ENCODE data around the gene CCDC117.
"Not testable (repeated sequence)": the region's sequence is repeated elsewhere in the genome, so short reads cannot be mapped to it uniquely, and the experiment has no call there.

Gene CCDC117, protein sequence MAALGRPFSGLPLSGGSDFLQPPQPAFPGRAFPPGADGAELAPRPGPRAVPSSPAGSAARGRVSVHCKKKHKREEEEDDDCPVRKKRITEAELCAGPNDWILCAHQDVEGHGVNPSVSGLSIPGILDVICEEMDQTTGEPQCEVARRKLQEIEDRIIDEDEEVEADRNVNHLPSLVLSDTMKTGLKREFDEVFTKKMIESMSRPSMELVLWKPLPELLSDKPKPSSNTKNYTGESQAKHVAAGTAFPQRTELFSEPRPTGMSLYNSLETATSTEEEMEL

DNA sequence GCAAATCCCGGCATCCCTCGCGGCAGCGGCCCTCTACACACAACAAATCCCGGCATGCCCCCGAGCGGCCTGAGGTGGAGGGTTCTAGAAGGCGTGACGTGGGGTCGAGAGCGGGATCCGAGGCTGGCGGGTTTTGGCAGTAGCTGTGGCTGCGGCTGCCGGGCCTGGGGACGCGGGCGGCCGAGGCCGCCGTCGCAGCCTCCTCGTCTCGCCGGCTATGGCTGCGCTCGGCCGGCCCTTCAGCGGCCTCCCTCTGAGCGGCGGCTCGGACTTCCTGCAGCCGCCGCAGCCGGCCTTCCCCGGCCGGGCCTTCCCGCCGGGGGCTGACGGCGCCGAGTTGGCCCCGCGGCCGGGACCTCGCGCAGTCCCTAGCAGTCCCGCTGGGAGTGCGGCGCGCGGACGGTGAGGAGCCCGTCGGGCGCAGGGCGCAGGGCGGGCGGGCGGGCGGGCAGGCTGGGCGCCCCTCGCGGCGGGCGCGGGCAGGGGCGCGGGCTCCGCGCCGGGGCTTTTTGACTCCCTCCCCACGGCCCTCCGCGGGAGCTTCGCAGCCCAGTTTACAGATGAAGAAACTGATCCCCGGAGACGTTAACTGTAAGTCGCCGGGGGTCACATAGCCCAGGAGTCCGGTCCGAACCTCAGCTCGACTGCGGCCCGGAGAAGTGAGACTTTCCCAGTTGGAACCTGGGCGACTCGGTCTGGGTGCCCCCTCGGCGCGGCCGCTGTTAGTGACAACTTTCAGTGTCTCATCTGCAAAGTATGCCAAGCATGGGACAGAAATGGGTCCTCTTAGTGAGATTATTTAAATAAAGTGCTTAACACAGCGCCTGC, at the start of gene CCDC117:
TSS of gene CCDC117 (plus strand) at position 63 of the 828 bp plus-strand sequence. CDS start at position 218, 155 bp downstream.
- DNase-seq, result peak; percentile 91

DNA sequence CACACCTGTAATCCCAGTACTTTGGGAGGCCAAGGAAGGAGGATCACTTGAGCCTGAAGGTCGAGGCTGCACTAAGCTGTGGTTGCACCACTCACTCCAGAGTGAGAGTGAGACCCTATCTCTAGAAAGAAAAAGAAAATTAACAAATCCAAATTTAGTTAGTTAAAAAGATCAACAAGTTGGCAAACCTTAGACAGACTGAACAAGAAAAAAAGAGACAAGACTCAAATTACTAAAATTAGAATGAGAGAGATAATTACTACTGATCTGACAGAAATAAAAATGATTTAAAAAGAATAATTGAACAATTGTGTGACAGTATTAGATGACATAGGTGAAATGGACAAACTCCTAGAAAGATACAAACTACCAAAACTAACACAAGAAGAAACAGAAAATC, 44.5 kb upstream of the CCDC117 start:
- DNase-seq, result no peak

DNA sequence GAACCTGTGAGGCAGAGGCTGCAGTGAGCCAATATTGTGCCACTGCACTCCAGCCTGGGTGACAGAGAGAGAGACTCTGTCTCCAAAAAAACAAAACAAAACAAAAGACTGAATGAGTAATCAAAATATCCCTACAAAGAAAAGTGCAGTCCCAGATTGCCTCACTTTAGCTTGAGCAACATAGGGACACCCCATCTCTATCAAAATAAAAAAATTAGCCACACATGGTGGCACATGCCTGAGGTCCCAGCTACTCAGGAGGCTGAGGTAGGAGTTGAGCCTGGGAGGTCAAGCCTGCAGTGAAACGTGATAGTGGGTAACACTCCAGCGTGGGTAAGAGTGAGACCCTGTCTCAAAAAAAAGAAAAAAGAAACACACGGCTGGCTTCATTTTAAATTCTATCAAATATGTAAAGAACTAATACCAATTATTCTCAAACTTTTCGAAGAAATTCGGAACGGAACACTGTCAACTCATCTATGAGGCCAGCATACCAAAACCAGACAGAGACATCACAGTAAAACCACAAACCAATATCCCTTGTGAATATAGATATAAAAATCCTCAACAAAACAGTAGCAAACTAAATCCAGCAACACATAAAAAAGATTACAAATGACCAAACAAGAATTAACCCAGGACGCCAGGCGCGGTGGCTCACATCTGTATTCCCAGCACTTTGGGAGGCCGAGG, 43.7 kb upstream of the CCDC117 start:
- no peak for DNase-seq

DNA sequence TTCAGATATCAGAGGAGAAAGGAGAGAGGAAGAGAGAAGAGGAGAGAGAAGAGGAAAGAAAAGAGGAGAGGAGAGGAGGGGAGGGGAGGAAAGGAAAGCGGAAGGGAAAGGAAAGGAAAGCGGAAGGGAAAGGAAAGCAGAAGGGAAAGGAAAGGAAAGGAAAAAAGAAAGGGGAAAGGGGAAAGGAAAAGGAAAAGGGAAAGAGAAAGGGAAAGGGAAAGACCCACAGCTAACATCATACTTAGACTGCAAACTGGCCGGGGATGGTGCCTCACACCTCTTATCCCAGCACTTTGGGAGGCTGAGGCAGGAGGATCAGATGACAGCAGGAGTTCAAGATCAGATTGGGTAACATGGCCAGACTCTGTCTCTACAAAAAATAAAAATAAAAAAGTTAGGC, 42.3 kb upstream of the CCDC117 start:
- no peak for DNase-seq

DNA sequence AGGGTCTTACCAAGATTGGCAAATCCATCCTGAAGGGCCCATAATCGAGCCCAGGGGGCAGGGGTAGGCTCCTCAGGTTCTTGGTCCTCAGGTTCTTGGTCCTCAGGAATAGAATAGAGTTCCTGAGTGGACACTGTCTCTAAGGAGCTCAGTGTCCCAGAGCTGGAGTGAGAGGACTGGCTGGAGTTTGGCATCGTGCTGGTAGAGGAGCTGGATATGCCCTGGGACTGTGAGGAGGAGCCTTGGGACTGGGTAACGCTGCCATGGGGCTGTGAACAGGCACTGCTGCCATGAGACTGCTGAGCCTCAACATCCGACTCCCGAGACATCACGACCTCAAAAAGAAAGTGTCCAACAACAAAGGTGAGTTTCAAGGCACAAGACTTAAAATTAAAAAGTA, 38.1 kb upstream of the CCDC117 start:
- DNase-seq, result no peak

DNA sequence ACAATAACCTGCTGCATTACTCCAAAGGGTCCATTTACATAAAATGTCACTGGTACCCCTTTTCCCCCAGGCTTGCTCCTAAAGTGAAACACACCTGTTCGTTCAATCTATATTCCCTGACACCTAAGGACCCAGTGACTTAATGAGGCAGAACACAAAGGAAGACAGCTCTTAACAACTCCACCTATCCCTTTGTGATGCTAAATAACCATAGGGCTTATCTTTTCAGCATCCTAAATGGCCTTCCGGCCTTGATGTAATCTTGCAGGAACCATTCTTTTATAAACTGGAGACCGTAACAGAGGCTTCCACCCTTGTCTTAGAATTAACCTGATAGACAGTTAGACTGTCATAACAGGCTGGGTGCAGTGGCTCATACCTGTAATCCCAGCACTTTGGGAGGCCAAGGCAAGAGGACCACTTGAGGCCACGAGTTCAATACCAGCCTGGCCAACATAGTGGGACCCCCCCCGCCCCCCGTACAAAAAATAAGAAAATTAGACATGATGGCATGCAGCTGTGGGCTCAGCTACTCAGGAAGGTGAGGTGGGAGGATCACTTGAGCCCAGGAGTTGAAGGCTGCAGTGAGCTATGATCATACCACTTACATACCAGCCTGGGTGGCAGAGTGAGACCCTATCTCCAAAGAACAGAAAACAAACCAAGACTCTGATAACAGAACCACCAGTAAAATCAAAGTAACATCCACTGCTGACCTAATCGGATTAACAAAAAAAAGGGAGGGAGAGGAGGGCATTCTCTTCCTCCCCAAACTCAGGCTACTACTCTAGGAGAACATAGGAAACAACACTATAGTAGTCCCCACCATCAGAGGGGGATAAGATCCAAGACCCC, 36.0 kb upstream of the CCDC117 start:
- peak; percentile 66 for DNase-seq

DNA sequence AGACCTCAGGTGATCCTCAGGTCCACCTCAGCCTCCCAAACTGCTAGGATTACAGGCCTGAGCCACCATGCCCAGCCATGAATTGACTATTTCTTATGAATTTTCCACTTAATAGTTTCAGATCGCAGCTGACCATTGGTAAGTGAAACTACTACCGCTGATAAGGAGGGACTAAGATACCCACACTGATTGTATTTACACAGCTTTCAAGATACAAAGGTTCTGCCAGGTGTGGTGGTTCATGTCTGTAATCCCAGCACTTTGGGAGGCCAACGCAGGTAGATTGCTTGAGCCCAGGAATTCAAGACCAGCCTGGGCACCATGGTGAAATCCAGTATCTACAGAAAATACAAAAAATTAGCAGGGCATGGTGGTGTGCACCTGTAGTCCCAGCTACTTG, 34.8 kb upstream of the CCDC117 start:
- no peak for DNase-seq

DNA sequence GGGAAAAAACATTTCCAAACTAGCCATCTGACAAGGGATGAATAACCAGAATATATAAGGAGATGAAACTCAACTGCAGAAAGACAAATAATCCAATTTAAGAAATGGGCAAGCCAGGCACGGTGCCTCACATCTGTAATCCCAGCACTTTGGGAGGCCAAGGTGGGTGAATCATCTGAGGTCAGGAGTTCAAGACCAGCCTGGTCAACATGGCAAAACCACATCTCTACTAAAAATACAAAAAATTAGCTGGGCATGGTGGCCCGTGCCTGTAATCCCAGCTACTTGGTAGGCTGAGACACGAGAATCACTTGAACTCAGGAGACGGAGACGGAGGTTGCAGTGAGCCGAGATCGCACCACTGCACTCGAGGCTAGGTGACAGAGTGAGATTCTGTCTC, 33.6 kb upstream of the CCDC117 start:
- not testable (repeated sequence) for DNase-seq

DNA sequence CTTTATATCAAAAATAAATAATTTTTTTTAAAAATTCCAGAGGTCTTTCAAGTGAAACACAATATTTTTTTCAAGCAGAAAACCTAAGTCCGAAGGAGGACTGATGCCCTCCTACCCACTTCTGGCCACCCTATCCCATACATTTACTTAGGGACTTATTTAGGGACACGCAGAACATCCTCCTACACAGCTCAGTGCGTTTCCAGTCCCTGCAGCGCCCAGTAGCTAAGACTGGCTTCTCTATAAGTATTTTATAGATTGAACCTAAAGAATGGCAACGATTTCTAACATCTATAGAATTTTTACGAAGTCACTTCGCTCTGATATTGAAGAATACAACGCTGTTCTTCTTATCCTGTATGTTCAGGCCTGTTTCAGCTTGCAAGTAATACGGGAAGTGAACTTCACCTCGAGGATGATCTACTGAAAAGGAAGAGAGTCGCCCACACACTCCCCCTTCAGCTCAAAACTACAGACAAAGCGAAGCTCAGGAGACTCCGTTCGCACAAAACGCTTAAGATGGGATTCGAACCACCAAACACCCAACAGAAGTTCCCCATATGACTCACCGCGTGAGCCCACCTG, 31.2 kb upstream of the CCDC117 start:
- DNase-seq, result no peak

DNA sequence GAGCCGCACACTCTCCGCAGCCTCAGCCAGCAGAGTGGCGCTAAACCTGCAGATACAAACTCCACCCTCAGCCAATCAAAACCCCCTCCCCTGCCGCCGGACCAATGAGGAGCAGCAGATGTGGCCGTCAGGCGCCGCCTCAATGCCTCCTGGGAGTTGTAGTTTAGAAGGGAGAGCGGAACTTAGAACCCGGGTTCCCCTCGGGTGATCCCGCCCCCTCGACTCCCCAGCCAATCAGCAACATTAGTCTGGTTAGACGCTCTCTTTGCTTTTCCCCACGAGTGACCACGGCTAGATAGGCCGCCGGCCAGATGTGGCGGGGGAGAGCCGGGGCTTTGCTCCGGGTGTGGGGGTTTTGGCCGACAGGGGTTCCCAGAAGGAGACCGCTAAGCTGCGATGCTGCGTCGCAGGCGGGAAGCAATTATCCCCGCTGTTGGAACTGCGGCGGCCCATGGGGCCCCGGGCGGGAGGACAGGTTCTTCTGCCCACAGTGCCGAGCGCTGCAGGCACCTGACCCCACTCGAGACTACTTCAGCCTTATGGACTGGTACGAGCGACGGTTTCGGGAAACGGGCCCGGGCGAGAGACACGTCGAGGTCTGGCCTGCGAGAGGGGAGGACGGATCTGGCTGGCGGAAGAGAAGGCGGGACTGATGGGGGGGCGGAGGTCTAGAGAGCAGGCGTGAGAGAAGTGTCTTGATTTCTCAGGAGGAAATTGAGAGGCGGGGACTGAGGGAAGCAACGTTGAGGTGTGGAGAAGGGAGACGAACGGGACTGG, 30.5 kb upstream of the CCDC117 start, which contains the start of the genes CHEK2 and HSCB:
TSS of gene CHEK2 (minus strand) at position 36 of the 777 bp plus-strand sequence. CDS start 7,099 bp downstream, outside the sequence.
TSS of gene HSCB (plus strand) at position 255 of the 777 bp plus-strand sequence. CDS start at position 312, 57 bp downstream.
- peak; percentile 96 for DNase-seq

DNA sequence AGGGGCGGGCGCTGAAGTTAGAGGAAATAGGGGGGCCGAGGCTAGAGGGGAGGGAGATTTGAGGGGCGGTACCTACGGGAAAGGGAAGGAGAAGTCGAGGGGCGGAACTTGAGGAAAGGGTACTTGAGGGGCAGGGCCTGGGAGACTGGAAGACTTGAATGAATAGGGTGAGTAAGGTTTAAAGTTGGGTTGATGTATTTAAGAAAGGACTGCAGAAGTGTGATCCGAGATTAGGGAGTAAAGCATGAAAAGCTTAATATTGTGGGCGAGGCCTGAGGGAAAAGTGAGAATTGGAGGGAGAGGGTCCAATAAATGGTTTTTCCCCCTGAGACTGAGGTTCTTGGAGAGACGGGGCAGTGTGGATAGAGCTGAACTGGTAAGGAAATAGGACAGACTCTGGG, 29.9 kb upstream of the CCDC117 start:
- no peak for DNase-seq

DNA sequence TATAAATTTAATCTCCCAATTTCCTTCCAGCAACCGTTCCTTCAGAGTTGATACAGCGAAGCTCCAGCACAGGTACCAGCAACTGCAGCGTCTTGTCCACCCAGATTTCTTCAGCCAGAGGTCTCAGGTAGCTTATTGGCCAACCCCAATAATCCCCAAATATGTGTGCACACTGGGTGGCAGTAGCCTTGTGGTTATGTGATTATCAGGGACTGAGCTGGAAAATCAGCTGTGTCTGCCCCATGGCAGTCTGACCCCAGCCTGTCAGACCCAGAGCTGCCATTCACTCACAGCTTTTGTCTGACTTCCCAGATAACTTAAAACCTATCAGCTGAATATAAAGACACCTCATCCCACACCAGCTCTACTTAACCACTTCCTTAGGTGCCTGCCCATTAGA, 28.6 kb upstream of the CCDC117 start:
- no peak for DNase-seq

DNA sequence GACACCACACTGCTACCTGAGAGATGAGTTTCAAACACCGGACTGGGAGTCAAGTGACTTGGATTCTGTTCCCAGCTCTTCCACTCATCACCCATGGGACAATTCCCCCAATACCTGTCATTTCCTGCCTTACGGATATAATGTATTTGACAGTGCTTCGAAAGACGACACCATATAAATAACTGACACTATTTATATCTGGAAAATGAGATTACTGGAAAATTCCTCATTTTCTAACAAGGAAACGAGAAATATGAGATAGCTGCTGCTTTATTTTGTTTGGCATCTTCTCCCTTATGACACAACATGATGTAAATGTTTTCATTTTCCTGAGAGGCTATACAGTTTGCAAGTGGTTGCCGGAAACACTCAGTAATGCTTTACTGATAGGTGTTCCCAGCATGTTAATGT, 22.0 kb upstream of the CCDC117 start:
- no peak for DNase-seq

DNA sequence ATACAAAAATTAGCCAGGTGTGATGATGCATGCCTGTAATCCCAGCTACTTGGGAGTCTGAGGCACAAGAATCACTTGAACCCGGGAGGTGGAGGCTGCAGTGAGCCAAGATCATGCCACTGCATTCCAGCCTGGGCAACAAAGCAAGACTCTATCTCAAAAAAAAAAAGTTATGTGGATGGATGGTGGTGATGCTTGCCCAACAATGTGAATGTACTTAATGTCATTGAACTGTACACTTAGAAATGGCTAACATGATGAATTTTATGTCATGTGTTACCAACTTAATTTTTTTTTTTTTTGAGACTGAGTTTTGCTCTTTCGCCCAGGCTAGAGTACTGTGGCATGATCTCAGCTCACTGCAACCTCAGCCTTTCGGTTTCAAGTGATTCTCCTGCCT, 18.0 kb upstream of the CCDC117 start:
- not testable (repeated sequence) for DNase-seq

DNA sequence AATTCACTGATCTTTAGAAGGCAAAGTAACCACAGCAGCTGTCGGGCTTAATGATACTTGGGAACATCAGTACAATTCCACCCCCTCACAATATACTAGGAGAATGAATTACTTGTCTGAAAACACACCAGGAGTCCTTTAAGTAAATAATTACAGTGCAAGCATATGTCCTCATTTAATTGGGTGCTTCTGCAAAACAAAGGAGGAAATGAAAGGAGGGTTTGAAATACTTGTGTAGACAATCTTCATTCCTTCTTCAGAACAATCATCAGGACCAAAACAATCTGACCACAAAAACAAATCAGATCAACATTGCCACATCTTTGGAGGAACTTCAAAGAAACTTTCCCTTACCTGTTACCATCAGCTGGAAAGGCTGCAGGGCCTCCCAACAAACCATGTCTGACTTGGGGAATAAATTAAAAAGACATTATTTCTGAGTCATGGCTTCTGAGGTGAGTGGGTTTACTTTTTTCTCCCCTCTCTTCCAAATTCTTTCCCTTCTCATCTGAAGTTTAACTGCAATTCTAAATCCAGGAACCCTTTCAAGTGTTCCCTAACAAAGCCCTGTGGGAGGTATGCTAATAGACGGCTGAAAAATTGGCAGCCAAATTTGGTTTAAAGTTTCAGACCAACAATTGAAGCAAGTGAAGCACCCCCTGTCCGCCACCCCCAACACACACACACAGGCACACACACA, 12.5 kb upstream of the CCDC117 start:
- DNase-seq, result peak; percentile 64

DNA sequence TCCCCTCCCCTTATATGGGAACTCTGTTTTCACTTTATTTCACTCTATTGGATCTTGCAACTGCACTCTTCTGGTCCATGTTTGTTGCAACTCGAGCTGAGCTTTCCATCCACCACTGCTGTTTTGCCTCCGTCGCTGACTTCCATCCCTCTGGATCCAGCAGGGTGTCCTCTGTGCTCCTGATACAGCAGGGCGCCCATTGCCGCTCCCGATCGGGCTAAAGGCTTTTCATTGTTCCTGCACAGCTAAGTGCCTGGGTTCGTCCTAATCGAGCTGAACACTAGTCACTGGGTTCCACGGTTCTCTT, 11.1 kb upstream of the CCDC117 start:
- no peak for DNase-seq

DNA sequence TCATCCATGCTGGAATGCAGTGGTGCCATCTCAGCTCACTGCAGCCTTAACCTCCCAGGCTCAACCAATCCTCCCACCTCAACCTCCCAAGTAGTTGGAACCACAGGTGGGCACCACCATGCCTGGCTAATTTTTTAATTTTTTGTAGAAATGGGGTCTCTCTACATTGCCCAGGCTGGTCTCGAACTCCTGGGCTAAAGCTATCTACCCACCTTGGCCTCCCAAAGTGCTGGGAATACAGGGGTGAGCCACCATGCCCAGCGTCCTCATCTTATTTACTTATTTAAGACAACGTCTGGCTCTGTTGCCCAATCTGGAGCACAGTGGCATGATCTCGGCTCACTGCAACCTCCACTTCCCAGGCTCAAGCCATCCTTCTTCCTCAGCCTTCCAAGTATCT, 10.5 kb upstream of the CCDC117 start:
- DNase-seq, result not testable (repeated sequence)

DNA sequence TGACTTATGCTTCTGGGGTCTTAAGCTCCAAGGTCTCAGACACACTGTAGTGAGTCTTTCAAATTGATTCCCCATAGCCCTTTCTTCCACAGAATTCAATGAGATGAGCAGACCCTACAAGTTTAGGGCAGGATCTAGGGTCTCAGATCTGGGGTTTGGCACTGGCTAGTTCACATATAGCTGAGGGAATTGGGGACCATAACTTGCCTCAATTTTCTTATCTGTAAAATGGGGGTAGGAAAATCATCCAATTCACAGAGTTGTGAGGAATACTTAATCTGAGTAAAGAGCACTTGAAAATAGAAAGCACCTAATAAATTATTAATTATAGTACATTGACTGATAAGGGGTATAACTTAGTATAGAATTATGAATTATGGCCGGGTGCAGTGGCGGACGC, 5.9 kb upstream of the CCDC117 start:
- DNase-seq, result no peak

DNA sequence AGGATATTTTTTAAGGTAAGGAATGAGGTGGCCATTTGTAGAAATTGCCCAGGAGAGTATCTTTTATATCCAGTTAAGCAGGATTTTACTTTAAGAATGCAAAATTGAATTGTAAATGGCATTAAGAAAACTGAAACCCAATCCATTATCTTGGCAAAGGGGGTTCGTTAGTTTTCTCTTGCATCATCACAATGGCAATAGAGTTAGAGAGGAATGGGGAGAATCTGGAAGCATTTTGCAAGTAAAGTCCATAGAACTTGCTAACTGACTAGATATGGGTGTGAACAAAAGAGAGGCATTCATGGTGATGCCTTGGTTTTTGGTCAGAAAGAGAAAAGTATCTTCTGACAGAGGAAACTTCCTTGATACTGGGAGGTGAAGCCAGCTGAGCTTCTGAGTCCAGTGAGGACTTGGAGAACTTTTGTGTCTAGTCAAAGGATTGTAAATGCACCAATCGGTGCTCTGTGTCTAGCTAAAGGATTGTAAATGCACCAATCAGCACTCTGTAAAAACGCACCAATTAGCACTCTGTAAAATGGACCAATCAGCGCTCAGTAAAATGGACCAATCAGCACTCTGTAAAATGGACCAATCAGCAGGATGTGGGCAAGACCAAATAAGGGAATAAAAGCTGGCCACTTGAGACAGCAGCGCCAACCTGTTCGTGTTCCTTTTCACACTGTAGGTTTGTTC, 3.6 kb upstream of the CCDC117 start:
- DNase-seq, result no peak
